ENCODE data around the gene TMEM138.

- no peak for TF ChIP-seq GATA2 (IDR thresholded peaks at IDR 0.05; ENCODE audit: low read depth, low read length)
- TF ChIP-seq GATA3 (IDR thresholded peaks at IDR 0.05; ENCODE audit: low read depth, low read length) = no peak
Measured at GRCh38 chr11:61367406-61367805, 5.2 kb downstream of the TMEM138 start.

Measured in SH-SY5Y (cell line).